ENCODE data around the gene DALRD3. TPM values are rescaled to one million over a fixed set of nuclear protein-coding genes. Genes with fewer than 3 reads are reported as not detected.

The DALRD3 gene
- total and polyA plus RNA-seq, 2 donors (not counting 1 experiment from before 2014, with no cell fraction given) = 57.2 to 82.6 TPM

GRCh38 chr3:49020330-49021212, 2.2 kb upstream of the DALRD3 start:
- intact Hi-C loops (cut with micrococcal nuclease) = loop anchor here (1.0 to 10.0 kb wide), 8 partner anchors 9 to 463 kb away; partner anchors contain the start of genes ARIH2, DAG1, IMPDH2 and IP6K2
- CTCF ChIA-PET = interaction anchor here (0.5 to 3.7 kb wide), 11 partner anchors 9 to 214 kb away, joined by 3 to 52 read pairs (median 4); partner anchors contain the start of genes ARIH2, IMPDH2, P4HTM and WDR6
- Mint-ChIP-seq H3K9me3 (ENCODE audit: insufficient read depth) (no peaks in the 10 kb centered on the region), H3K4me3 (peak overlapping the region; percentile 96), H3K4me1 (peaks cover 58% of the 10 kb centered on the region), H3K27ac (peak overlapping the region; percentile 97), H3K27me3 (no peaks in the 10 kb centered on the region)
- H3K36me3 ChIP-seq (replicated peaks in 1 of 2; ENCODE audit: control extremely low read depth in 1 of 2, control insufficient read depth in 1 of 2, extremely low read depth in 1 of 2, insufficient read depth in 2 of 2, low read length in 1 of 2) = peaks cover 1 to 33% of the 10 kb centered on the region in 2 experiments
- peak overlapping the region; percentile 89 for H2AFZ ChIP-seq (ENCODE audit: insufficient read depth, low read depth, low read length, poor library complexity, severe bottlenecking)
- POLR2A ChIA-PET = interaction anchor here (0.6 to 6.4 kb wide), 11 partner anchors 8 to 1345 kb away, joined by 3 to 116 read pairs (median 8); partner anchors contain the start of genes ARIH2, IMPDH2, QRICH1 and USP19
- peak overlapping the region; percentile 96 to 98 for H3K27ac ChIP-seq (ENCODE audit: low read length in 2 of 2)
- peaks cover 10% of the 10 kb centered on the region for H4K20me1 ChIP-seq (ENCODE audit: control insufficient read depth, insufficient read depth, low read length, poor library complexity, severe bottlenecking)
- no peaks in the 10 kb centered on the region for H3K9me3 ChIP-seq (ENCODE audit: control extremely low read depth in 1 of 3, control insufficient read depth in 2 of 3, insufficient read depth in 1 of 3, low read length in 2 of 3)
- peak overlapping the region; percentile 98 for H3K9ac ChIP-seq (ENCODE audit: low read length)
- peak overlapping the region; percentile 66 to 92 (median 89) for H3K4me3 ChIP-seq (ENCODE audit: control extremely low read depth in 1 of 5, extremely low read depth in 1 of 5, insufficient read depth in 1 of 5, low read depth in 2 of 5, low read length in 4 of 5)
- ATAC-seq (ENCODE audit: low read depth) (peak; percentile 2), DNase-seq (peak; percentile 60)
- H3K27me3 ChIP-seq (replicated peaks in 1 of 4; ENCODE audit: control extremely low read depth in 1 of 4, control insufficient read depth in 3 of 4, insufficient read depth in 4 of 4, low read length in 3 of 4) = no peaks in the 10 kb centered on the region
- TF ChIP-seq EZH2 (IDR thresholded peaks at IDR 0.05; ENCODE audit: borderline replicate concordance, insufficient read depth, low read depth, low read length, poor library complexity, severe bottlenecking) = no peak
- TF ChIP-seq CTCF (IDR thresholded peaks at IDR 0.05) = no peak
- peaks cover 44% of the 10 kb centered on the region for H3K79me2 ChIP-seq (ENCODE audit: control insufficient read depth, insufficient read depth, low read length)
- peaks cover 34 to 53% of the 10 kb centered on the region in 2 donors for H3K4me1 ChIP-seq (ENCODE audit: control insufficient read depth in 2 of 2, insufficient read depth in 2 of 2, low read length in 2 of 2)
- peak overlapping the region; percentile 98 for H3K4me2 ChIP-seq (replicated peaks; ENCODE audit: low read depth, low read length, poor library complexity, severe bottlenecking)
- WGBS (ENCODE audit: insufficient coverage) = under 1% methylated on average over 47 of the region's 51 CpGs
